HepG2 (cell line): ENCODE results near the gene ASTE1. TPM values are rescaled to one million over a fixed set of nuclear protein-coding genes. Genes with fewer than 3 reads are reported as not detected.

ENCODE experiments used
- ATAC-seq: fragments of 200-7000 bp; cut with Tn5 transposase; 3 replicates; pipeline ENCODE4 v1.9.1; 2020; ENCODE audit warnings: mild to moderate bottlenecking, moderate library complexity
- BruUV-seq: library from RNA; stranded (reverse); fragments of 400-500 nt; replicated peaks from 2 replicates; lab custom pipeline; 2021; lab: Mats Ljungman, UMichigan
- CTCF ChIA-PET: fragments of 300-600 bp; formaldehyde crosslinking; extraction: SDS; loops from one replicate; lab custom pipeline; 2021; ENCODE audit warnings: low total read pairs, inconsistent platforms, low intra/inter-chr PET ratio; lab: Yijun Ruan, JAX
- POLR2A ChIA-PET: fragments of 350-600 bp; sonication (Branson Sonifier 250); formaldehyde crosslinking; loops from one replicate; lab custom pipeline; 2020; ENCODE audit warnings: antibody characterized with exemption, inconsistent platforms; lab: Yijun Ruan, JAX
- DNase-seq: peaks from one replicate; pipeline ENCODE4 v3.0.0-alpha.2; 2015; ENCODE audit warnings: low spot score
- FAIRE-seq: peaks from 3 replicates; lab custom pipeline; 2011; peaks lifted over from hg19 to GRCh38; lab: Jason Lieb, UNC
- H2AFZ ChIP-seq: one replicate; pipeline ENCODE4 v1.6.1; 2011; ENCODE audit warnings: low read length, inconsistent platforms
- H3K27ac ChIP-seq: fragments of 300-600 bp; 3 replicates; pipeline ENCODE4 v1.8.0; 2011; ENCODE audit warnings: mixed run types, mild to moderate bottlenecking, mixed read lengths, low read length, inconsistent platforms; ENCODE audit not compliant: insufficient read depth; ENCODE audit errors: extremely low read length
- H3K27me3 ChIP-seq, 2 experiments: fragments of 200-600 bp in 1 of 2; 2 replicates in 1 of 2; 3 replicates in 1 of 2; pipeline versions ENCODE4 v1.6.0 to v1.8.0; 2011; ENCODE audit warnings: low read length in 2 of 2, mild to moderate bottlenecking in 2 of 2, moderate library complexity in 2 of 2, inconsistent platforms in 1 of 2; ENCODE audit not compliant: insufficient read depth in 2 of 2, control insufficient read depth in 1 of 2
- H3K36me3 ChIP-seq, 2 experiments: fragments of 200-600 bp in 1 of 2; replicated peaks in 1 of 2; 2 replicates in 1 of 2; 3 replicates in 1 of 2; pipeline versions ENCODE4 v1.5.1 to v1.8.0; 2011; ENCODE audit warnings: low read length in 2 of 2, inconsistent platforms in 1 of 2; ENCODE audit not compliant: insufficient read depth in 2 of 2, control insufficient read depth in 1 of 2
- H3K4me1 ChIP-seq: 2 replicates; pipeline ENCODE4 v1.5.1; 2012; ENCODE audit warnings: low read length, inconsistent platforms; ENCODE audit not compliant: insufficient read depth
- H3K4me2 ChIP-seq: 2 replicates; pipeline ENCODE4 v1.6.0; 2011; ENCODE audit warnings: low read depth, low read length, inconsistent platforms
- H3K4me3 ChIP-seq, 3 experiments: fragments of 200-600 bp in 1 of 3; sonication (generic), shearing (Covaris generic) in 1 of 3; replicated peaks in 1 of 3; 2 replicates each; pipeline ENCODE4 v1.5.1; 2011 to 2016; ENCODE audit warnings: low read length in 3 of 3, inconsistent platforms in 2 of 3, low read depth in 2 of 3, mild to moderate bottlenecking in 2 of 3, control low read depth in 1 of 3, mixed read lengths in 1 of 3; ENCODE audit not compliant: insufficient read depth in 1 of 3
- H3K79me2 ChIP-seq: one replicate; pipeline ENCODE4 v1.6.1; 2011; ENCODE audit warnings: low read length, inconsistent platforms; ENCODE audit not compliant: insufficient read depth
- H3K9ac ChIP-seq: 2 replicates; pipeline ENCODE4 v1.6.0; 2011; ENCODE audit warnings: mild to moderate bottlenecking, low read depth, low read length, inconsistent platforms; ENCODE audit not compliant: insufficient read depth
- H3K9me3 ChIP-seq: 2 replicates; pipeline ENCODE4 v1.5.1; 2012; ENCODE audit warnings: mild to moderate bottlenecking, low read length
- H4K20me1 ChIP-seq: 2 replicates; pipeline ENCODE4 v1.6.0; 2011; ENCODE audit warnings: inconsistent platforms, mild to moderate bottlenecking, low read length, moderate library complexity; ENCODE audit not compliant: insufficient read depth
- ATF1 ChIP-seq: IDR thresholded peaks from 2 replicates; pipeline ENCODE4 v1.6.1; 2016; ENCODE audit warnings: mild to moderate bottlenecking, control low read depth
- ATF3 ChIP-seq: sonication (generic); formaldehyde crosslinking; IDR thresholded peaks from 2 replicates; pipeline ENCODE4 v1.4.0; 2020; ENCODE audit warnings: missing genetic modification reagents
- BATF2 ChIP-seq: sonication (generic); formaldehyde crosslinking; IDR thresholded peaks from 2 replicates; pipeline ENCODE4 v1.8.0; 2022; ENCODE audit warnings: mild to moderate bottlenecking, missing genetic modification reagents, moderate library complexity
- FOXA3 ChIP-seq: IDR thresholded peaks from 2 replicates; pipeline ENCODE4 v1.6.1; 2016; ENCODE audit warnings: missing genetic modification reagents, missing compliant biosample characterization
- KMT2A ChIP-seq: sonication (generic); formaldehyde crosslinking; IDR thresholded peaks from 2 replicates; pipeline ENCODE4 v1.4.0; 2020; ENCODE audit warnings: missing genetic modification reagents
- MXI1 ChIP-seq: IDR thresholded peaks from 3 replicates; pipeline ENCODE4 v1.6.1; 2012; ENCODE audit warnings: low read depth, low read length, inconsistent platforms, borderline replicate concordance
- PAXIP1 ChIP-seq: sonication (generic); formaldehyde crosslinking; conservative IDR thresholded peaks from 2 replicates; pipeline ENCODE4 v1.4.0; 2020; ENCODE audit warnings: mild to moderate bottlenecking, missing genetic modification reagents, moderate library complexity
- PLRG1 ChIP-seq: fragments of 450-650 bp; conservative IDR thresholded peaks from 2 replicates; pipeline ENCODE4 v1.6.1; 2016
- POLR2AphosphoS2 ChIP-seq: IDR thresholded peaks from 2 replicates; pipeline ENCODE4 v1.6.1; 2011; ENCODE audit warnings: low read depth, low read length, improper control_type of control experiment
- SMAD9 ChIP-seq: sonication (generic); formaldehyde crosslinking; IDR thresholded peaks from 2 replicates; pipeline ENCODE4 v1.5.1; 2020; ENCODE audit warnings: mild to moderate bottlenecking, missing genetic modification reagents
- SNAPC2 ChIP-seq: sonication (generic); formaldehyde crosslinking; IDR thresholded peaks from 2 replicates; pipeline ENCODE4 v1.8.1; 2022; ENCODE audit warnings: mild to moderate bottlenecking, missing genetic modification reagents
- TGIF2 ChIP-seq: IDR thresholded peaks from 2 replicates; pipeline ENCODE4 v1.6.1; 2016; ENCODE audit warnings: control low read depth, missing compliant biosample characterization
- ZBTB38 ChIP-seq: sonication (generic); formaldehyde crosslinking; IDR thresholded peaks from 2 replicates; pipeline ENCODE4 v1.5.1; 2020; ENCODE audit warnings: mild to moderate bottlenecking, missing genetic modification reagents
- ZNF557 ChIP-seq: sonication (generic); formaldehyde crosslinking; IDR thresholded peaks from 2 replicates; pipeline ENCODE4 v1.4.0; 2020; ENCODE audit warnings: missing genetic modification reagents
- ZNF766 ChIP-seq: sonication (generic); formaldehyde crosslinking; IDR thresholded peaks from 2 replicates; pipeline ENCODE4 v1.5.0; 2020; ENCODE audit warnings: missing genetic modification reagents, borderline replicate concordance
- ZNF768 ChIP-seq: sonication (generic); formaldehyde crosslinking; IDR thresholded peaks from 2 replicates; pipeline ENCODE4 v1.4.0; 2020; ENCODE audit warnings: missing genetic modification reagents
- WGBS: methylation state at CpG from one replicate; pipeline ENCODE4 v1.1.6; 2017; ENCODE audit warnings: low lambda C conversion rate; 5-methylcytosine and 5-hydroxymethylcytosine counted together
- in situ Hi-C: cut with HindIII; loops from 2 replicates; pipeline ENCODE4 v1.10.0; 2017; ENCODE audit warnings: low pct_unique_long_range_greater_than_20kb; ENCODE audit not compliant: extremely low pct_ligation_motif_present
- intact Hi-C: fragments of 100-400 bp; cut with micrococcal nuclease; formaldehyde crosslinking; loops from one replicate; pipeline ENCODE4 v1.10.0; 2022; ENCODE audit not compliant: unreplicated experiment
- polyA plus RNA-seq, 8 experiments: library from polyadenylated mRNA; depleted of rRNA in 3 of 8; stranded (reverse) in 7 of 8; unstranded in 1 of 8; fragments of >200 nt; fragmentation: Illumina TruSeq in 4 of 8; extraction: Trizol in 4 of 8; gene quantifications; 2 replicates each; pipeline versions ENCODE4 v1.2.1 to v1.2.3, GENCODE V29; 2011 to 2016; ENCODE audit warnings: low read depth in 4 of 8, missing spikeins in 1 of 8, mixed read lengths in 1 of 8; ENCODE audit not compliant: insufficient read depth in 1 of 8
- total RNA-seq, 5 experiments: library from RNA; depleted of rRNA; stranded (reverse); fragments of >200 nt; fragmentation: Illumina TruSeq; extraction: Trizol; gene quantifications; 2 replicates each; pipeline ENCODE4 v1.2.3, GENCODE V29; 2016; ENCODE audit warnings: low read depth in 1 of 5

ASTE1 gene
- total and polyA plus RNA-seq, 2 of the 13 experiments (the other 11 are each of a cell fraction or from before 2014, with no cell fraction given): 4.0 to 7.9 TPM

- H3K79me2 ChIP-seq: no peaks in the 10 kb centered on the region
- no peaks in the 10 kb centered on the region for H3K4me1 ChIP-seq
- BruUV-seq: no TSS peak
- no peaks in the 10 kb centered on the region for H3K9me3 ChIP-seq
- H3K4me3 ChIP-seq: no peak overlapping the region
- H3K27ac ChIP-seq: no peak overlapping the region
- H3K4me2 ChIP-seq: no peak overlapping the region
- FAIRE-seq (no peak), DNase-seq (no peak), ATAC-seq (no peak)
- H3K36me3 ChIP-seq: peaks cover 0 to 2% of the 10 kb centered on the region in 2 experiments; a peak in 2 of 5 replicates
- no peak for TF ChIP-seq FOXA3 (CRISPR knock-in tag)
- TF ChIP-seq ZBTB38 (CRISPR knock-in tag): no peak
- no peak for TF ChIP-seq SMAD9 (CRISPR knock-in tag)
- no peak for TF ChIP-seq TGIF2 (CRISPR knock-in tag)
- TF ChIP-seq POLR2AphosphoS2: no peak
- TF ChIP-seq KMT2A (CRISPR knock-in tag): no peak
- TF ChIP-seq ATF1 (CRISPR knock-in tag): no peak
- H3K9ac ChIP-seq: no peak overlapping the region
- ChIA-PET POLR2A (no interaction called here), CTCF (no interaction called here)
- WGBS: 96% methylated on average over 2 of the region's 2 CpGs
- H2AFZ ChIP-seq: no peak overlapping the region
- in situ Hi-C loops (no loop called here), intact Hi-C loops (no loop called here)
- H3K27me3 ChIP-seq: no peaks in the 10 kb centered on the region
- no peaks in the 10 kb centered on the region for H4K20me1 ChIP-seq
Observed at GRCh38 chr3:130979117-130979516, 47.5 kb downstream of the ASTE1 start.

GRCh38 chr3:130976706-130977105, 49.9 kb downstream of the ASTE1 start:
- intact Hi-C loops: no loop called here
- Histone ChIP-seq H4K20me1 (no peaks in the 10 kb centered on the region), H3K27ac (no peak overlapping the region), H3K27me3 (no peaks in the 10 kb centered on the region), H3K9ac (no peak overlapping the region), H3K4me1 (no peaks in the 10 kb centered on the region), H3K36me3 (peaks cover 0 to 2% of the 10 kb centered on the region in 2 experiments; a peak in 2 of 5 replicates), H3K79me2 (no peaks in the 10 kb centered on the region), H3K4me2 (no peak overlapping the region), H3K9me3 (no peaks in the 10 kb centered on the region), H3K4me3 (no peak overlapping the region), H2AFZ (no peak overlapping the region)
- FAIRE-seq: no peak
- ChIA-PET POLR2A (no interaction called here), CTCF (no interaction called here)
- in situ Hi-C loops: no loop called here
- no TSS peak for BruUV-seq
- 96% methylated on average over 4 of the region's 4 CpGs for WGBS
- no peak for DNase-seq
- no peak for ATAC-seq
- TF ChIP-seq PLRG1: no peak
- TF ChIP-seq ATF3 (CRISPR knock-in tag): no peak
- no peak for TF ChIP-seq MXI1
- no peak for TF ChIP-seq ZNF557 (CRISPR knock-in tag)
- no peak for TF ChIP-seq BATF2
- TF ChIP-seq ZNF766 (CRISPR knock-in tag): no peak
- no peak for TF ChIP-seq ZNF768 (CRISPR knock-in tag)
- no peak for TF ChIP-seq PAXIP1 (CRISPR knock-in tag)
- no peak for TF ChIP-seq SNAPC2
